Measurements from ENCODE around the gene PTP4A2. TPM values are rescaled to one million over a fixed set of nuclear protein-coding genes. Genes with fewer than 3 reads are reported as not detected.
A peak's percentile ranks its signal among the peaks of the same experiment; 100 is the strongest.
"Not testable (repeated sequence)": the region's sequence is repeated elsewhere in the genome, so short reads cannot be mapped to it uniquely, and the experiment has no call there.

Gene PTP4A2
- total RNA-seq, 1 experiment from 2014 or later = 366 TPM

- Mint-ChIP-seq H3K36me3 (ENCODE audit: insufficient read depth, unreplicated experiment) (peaks cover 20% of the 10 kb centered on the region), H3K27ac (ENCODE audit: unreplicated experiment) (peak overlapping the region; percentile 100), H3K4me3 (ENCODE audit: low read depth, unreplicated experiment) (peak overlapping the region; percentile 27), H3K9me3 (ENCODE audit: low read depth, unreplicated experiment) (no peaks in the 10 kb centered on the region), H3K27me3 (ENCODE audit: unreplicated experiment) (no peaks in the 10 kb centered on the region), H3K4me1 (ENCODE audit: low read depth, unreplicated experiment) (peaks cover 51% of the 10 kb centered on the region)
- BruUV-seq (replicated peaks) = no TSS peak
- TF ChIP-seq CTCF (IDR thresholded peaks at IDR 0.05; ENCODE audit: unreplicated experiment) = no peak
- intact Hi-C loops (cut with micrococcal nuclease; ENCODE audit: unreplicated experiment) = no loop called here
- CTCF ChIA-PET = interaction anchor here (0.6 to 4.0 kb wide), 8 partner anchors 9 to 166 kb away, joined by 3 to 50 read pairs (median 10); partner anchors contain the start of gene PTP4A2
- peak; percentile 85 for DNase-seq
Observed at GRCh38 chr1:31954607-31955283, 16.6 kb upstream of the PTP4A2 start.

GRCh38 chr1:31952825-31953220 is 14.7 kb upstream of the PTP4A2 start:
- DNase-seq = no peak
- no TSS peak for BruUV-seq (replicated peaks)
- CTCF ChIA-PET = interaction anchor here (0.6 to 4.0 kb wide), 4 partner anchors 9 to 308 kb away, joined by 3 to 50 read pairs (median 4); partner anchors contain the start of genes PEF1 and PTP4A2
- Mint-ChIP-seq H3K4me1 (ENCODE audit: low read depth, unreplicated experiment) (peaks cover 44% of the 10 kb centered on the region), H3K27ac (ENCODE audit: unreplicated experiment) (no peak overlapping the region), H3K4me3 (ENCODE audit: low read depth, unreplicated experiment) (no peak overlapping the region), H3K9me3 (ENCODE audit: low read depth, unreplicated experiment) (no peaks in the 10 kb centered on the region), H3K27me3 (ENCODE audit: unreplicated experiment) (no peaks in the 10 kb centered on the region), H3K36me3 (ENCODE audit: insufficient read depth, unreplicated experiment) (peaks cover 20% of the 10 kb centered on the region)
- no peak for TF ChIP-seq CTCF (IDR thresholded peaks at IDR 0.05; ENCODE audit: unreplicated experiment)
- intact Hi-C loops (cut with micrococcal nuclease; ENCODE audit: unreplicated experiment) = no loop called here

- CTCF ChIA-PET = interaction anchor here (0.6 kb wide), 1 partner anchor 191 kb away, joined by 3 read pairs; no protein-coding TSS in a partner anchor
Observed at GRCh38 chr1:31951276-31951675, 13.1 kb upstream of the PTP4A2 start.

GRCh38 chr1:31949862-31950261 is 11.7 kb upstream of the PTP4A2 start:
- H3K4me3 Mint-ChIP-seq (ENCODE audit: low read depth, unreplicated experiment) = no peak overlapping the region
- H3K36me3 Mint-ChIP-seq (ENCODE audit: insufficient read depth, unreplicated experiment) = peaks cover 8% of the 10 kb centered on the region
- H3K27ac Mint-ChIP-seq (ENCODE audit: unreplicated experiment) = no peak overlapping the region
- intact Hi-C loops (cut with micrococcal nuclease; ENCODE audit: unreplicated experiment) = no loop called here
- no peaks in the 10 kb centered on the region for H3K9me3 Mint-ChIP-seq (ENCODE audit: low read depth, unreplicated experiment)
- peaks cover 21% of the 10 kb centered on the region for H3K4me1 Mint-ChIP-seq (ENCODE audit: low read depth, unreplicated experiment)
- DNase-seq = no peak
- no TSS peak for BruUV-seq (replicated peaks)
- CTCF ChIA-PET = no interaction called here
- no peaks in the 10 kb centered on the region for H3K27me3 Mint-ChIP-seq (ENCODE audit: unreplicated experiment)
- TF ChIP-seq CTCF (IDR thresholded peaks at IDR 0.05; ENCODE audit: unreplicated experiment) = no peak

More at GRCh38 chr1:31951276-31951675, 13.1 kb upstream of the PTP4A2 start:
- intact Hi-C loops (cut with micrococcal nuclease; ENCODE audit: unreplicated experiment) = no loop called here
- peaks cover 19% of the 10 kb centered on the region for H3K36me3 Mint-ChIP-seq (ENCODE audit: insufficient read depth, unreplicated experiment)
- peaks cover 33% of the 10 kb centered on the region for H3K4me1 Mint-ChIP-seq (ENCODE audit: low read depth, unreplicated experiment)
- no peak for TF ChIP-seq CTCF (IDR thresholded peaks at IDR 0.05; ENCODE audit: unreplicated experiment)
- DNase-seq = no peak
- H3K27ac Mint-ChIP-seq (ENCODE audit: unreplicated experiment) = no peak overlapping the region
- no TSS peak for BruUV-seq (replicated peaks)
- no peak overlapping the region for H3K4me3 Mint-ChIP-seq (ENCODE audit: low read depth, unreplicated experiment)
- no peaks in the 10 kb centered on the region for H3K27me3 Mint-ChIP-seq (ENCODE audit: unreplicated experiment)
- no peaks in the 10 kb centered on the region for H3K9me3 Mint-ChIP-seq (ENCODE audit: low read depth, unreplicated experiment)

GRCh38 chr1:31945677-31946076 is 7.5 kb upstream of the PTP4A2 start:
- H3K27me3 Mint-ChIP-seq (ENCODE audit: unreplicated experiment); H3K4me3 Mint-ChIP-seq (ENCODE audit: low read depth, unreplicated experiment); H3K27ac Mint-ChIP-seq (ENCODE audit: unreplicated experiment); BruUV-seq (replicated peaks); H3K36me3 Mint-ChIP-seq (ENCODE audit: insufficient read depth, unreplicated experiment); DNase-seq; intact Hi-C loops (cut with micrococcal nuclease; ENCODE audit: unreplicated experiment); H3K9me3 Mint-ChIP-seq (ENCODE audit: low read depth, unreplicated experiment): not testable (repeated sequence)
- peaks cover 15% of the 10 kb centered on the region for H3K4me1 Mint-ChIP-seq (ENCODE audit: low read depth, unreplicated experiment)
- CTCF ChIA-PET = interaction anchor here (3.7 kb wide), 1 partner anchor 10 kb away, joined by 18 read pairs; no protein-coding TSS in a partner anchor

Measured in Calu3 (cell line).